ENCODE results near the gene DTX1.

The DTX1 gene

DNA sequence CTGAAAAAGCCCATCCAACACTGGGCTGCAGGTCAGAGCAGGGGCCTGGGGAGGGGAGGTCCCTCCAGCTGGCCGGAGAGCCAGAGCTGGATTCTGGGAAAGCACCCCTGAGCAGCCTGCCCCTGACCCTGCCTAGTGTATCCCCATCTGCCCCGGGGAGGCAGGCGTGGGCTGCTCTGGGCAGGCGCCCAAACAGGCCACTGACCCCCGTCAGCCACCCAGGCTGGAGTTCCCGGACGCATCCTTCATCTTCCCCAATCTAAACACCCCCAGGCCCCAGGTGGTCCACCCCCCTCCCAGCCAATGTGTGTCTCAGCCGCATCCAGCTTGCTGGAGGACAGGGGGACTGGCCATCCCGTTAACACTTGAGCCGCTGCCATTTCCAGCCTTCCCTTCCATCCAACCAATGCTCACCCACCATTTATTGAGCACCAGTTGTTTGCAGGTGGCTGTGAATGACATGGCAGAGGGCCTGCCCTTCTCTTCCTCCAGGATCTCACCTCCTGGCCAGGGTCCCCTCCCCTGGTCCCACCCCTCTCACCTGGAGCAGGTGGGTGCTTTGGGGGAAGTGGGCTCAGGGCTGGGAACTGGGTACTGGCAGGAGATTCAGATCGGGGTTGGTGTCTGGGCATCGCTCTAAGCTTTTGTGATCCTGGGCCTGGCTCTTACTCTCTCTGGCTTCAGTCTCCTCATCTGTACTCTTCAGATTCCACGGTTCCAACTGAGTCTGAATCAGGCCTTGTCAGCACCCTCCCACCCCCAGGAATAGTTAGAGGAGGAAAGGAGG, 743 bp upstream of the DTX1 start:
- no peak for DNase-seq (ENCODE audit: low spot score)

DNA sequence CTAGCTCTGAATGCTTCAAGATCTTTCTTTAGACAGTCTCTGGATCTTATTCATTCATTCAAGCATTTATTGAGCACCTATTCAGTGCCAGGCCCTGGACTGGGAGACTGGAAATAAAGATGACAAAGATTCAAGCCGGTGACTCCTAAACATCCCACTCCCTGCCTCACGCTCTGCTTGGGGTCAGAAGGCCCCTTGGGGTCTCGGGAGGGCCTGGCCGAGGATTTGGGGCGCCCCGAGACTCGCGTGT, 224 bp upstream of the DTX1 start:
- no peak for DNase-seq (ENCODE audit: low spot score)

- DNase-seq (ENCODE audit: low spot score) = no peak
Measured at GRCh38 chr12:113057565-113058485, 1.3 kb downstream of the DTX1 start.

GRCh38 chr12:113058553-113058952, 2.0 kb downstream of the DTX1 start:
- DNase-seq (ENCODE audit: low spot score) = no peak

- no peak for DNase-seq (ENCODE audit: low spot score)
Measured at GRCh38 chr12:113059071-113059595, 2.6 kb downstream of the DTX1 start.

DNA sequence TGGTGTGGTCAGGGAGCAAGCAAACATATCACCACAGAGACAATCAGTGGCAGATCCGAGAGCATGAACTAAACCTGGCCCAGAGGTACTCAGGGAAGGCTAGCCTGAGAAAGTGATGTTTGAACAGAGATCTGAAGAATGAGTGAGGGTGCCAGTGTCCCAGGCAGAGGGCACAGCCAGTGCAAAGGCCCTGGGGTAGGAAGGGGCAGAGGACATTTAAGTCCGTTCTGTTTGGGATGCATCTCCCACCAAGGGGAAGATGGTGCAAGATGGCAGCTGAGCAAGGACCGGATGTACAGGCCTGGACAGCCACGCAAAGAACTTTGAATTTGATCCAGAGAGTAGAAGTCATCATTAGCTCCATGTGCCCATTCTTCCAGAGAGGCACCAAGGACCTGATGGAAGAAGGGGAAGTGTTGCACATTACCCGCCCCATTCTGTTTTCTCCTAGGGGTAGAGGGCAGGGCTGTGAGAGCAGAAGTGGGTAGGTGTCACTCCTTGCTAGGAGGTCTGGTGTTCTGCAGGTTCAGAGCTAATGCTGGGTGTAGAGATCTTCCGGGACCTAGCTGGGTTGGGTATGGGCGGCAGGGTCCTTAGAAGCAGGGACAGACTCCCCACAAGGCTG, 3.9 kb downstream of the DTX1 start:
- DNase-seq (ENCODE audit: low spot score) = no peak

- DNase-seq (ENCODE audit: low spot score) = no peak
Measured at GRCh38 chr12:113061061-113061694, 4.6 kb downstream of the DTX1 start.

DNA sequence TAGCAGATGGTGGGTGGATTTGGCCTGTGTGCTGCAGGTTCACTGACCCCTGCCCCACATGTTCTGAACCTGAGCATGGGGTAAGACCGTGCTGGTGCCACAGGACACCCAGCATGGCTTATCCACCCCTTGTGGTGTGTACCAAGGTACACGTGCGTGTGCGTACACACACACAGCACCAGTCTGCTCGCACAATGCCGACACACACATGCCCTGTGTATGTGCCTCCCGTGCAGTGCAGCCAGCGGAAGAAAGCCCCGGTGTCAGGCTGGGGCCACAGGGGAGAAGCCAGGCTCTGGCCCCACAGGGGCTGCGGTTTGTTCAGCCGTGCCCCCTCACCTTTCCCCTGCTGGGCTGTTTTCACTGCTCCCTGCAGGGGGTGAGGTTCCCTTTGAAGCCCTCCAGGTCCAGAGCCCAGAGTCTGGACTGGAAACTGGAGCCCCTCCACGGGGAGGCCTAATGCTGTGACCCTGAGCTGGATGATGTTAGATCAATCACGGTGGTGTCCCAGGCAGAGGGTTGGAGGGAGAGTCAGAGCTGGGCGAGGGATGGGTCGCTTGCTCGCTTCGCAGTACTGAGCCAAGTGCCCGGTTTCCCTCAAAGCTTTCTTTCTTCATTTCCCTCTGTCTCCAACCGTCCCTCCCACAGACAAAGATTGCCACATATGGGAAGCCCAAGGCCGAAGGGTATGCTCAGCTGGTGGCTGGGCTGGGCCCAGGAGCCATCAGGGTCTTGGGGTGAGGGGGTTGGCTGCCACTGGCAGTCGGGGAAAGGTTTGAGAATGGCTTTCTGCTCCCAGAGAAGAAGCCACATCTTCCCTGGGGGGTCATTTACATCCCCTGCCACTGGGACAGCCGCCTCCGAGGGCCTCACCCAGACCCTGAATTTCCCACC, 6.2 kb downstream of the DTX1 start:
- peak; percentile 78 for DNase-seq (ENCODE audit: low spot score)

- no peak for DNase-seq (ENCODE audit: low spot score)
Measured at GRCh38 chr12:113063396-113064350, 7.1 kb downstream of the DTX1 start.

DNA sequence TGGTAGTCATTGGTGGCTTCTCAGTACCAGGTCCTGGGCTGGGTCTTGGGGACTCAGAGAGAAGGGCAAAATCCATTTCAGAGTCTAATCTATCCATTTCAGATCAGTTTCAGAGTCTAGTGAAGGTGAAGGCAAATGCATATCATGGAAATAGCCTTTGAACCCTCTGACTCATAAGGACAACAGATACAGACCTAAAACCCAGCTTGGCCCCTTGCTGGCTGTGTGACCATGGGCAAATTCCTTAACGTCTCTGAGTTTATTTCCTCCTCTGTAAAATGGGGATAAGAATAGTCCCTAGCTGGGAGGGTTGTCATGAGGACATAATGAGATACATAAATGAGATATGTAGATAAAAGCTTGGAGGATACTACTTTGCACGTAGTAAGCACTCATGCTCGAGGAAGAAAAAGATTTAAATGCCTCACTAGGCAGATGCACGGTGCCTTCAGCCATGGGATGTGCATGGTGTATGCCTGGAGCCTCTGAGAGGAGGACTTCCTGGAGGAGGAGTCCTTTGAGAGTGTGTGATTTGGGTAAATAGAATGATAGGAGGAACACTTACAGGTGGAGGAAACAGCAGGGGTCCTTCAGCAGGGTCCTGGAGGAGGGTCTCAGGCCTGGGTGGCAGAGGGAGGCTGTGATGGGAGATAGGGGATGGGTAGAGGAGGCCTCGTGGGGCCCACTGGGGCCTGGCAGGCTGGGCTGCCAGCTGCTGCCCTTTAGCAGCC, 8.0 kb downstream of the DTX1 start:
- no peak for DNase-seq (ENCODE audit: low spot score)

- DNase-seq (ENCODE audit: low spot score) = peak; percentile 69
Measured at GRCh38 chr12:113065126-113066007, 8.8 kb downstream of the DTX1 start.

DNA sequence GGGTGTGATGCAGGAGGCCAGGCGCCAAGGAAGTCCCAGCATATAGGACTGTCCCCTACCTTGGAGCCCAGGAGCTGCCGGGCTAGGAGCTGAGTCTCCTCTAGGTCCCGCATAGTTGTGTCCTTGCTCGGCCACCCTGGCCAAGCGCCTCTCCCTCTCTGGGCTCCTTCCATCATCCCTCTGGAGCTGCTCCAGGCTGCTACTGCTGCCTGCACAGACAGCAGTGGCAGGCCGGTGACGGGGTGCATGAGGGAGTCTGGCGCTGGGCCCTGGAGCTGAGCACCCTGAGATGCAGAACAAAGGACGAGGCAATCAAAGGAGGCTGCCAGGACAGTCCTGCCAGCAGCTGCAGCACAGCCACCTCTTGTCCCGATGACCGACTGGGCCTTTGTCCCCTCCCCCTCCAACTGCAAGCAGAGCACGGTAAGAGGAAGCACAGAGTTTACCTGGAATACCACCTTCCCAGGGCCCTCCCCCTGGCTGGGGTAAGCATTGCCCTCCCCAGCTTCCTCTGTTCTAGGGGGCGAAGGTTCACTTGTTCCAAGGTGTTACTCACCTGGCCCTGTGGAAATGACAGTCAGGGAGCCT, 10.4 kb downstream of the DTX1 start:
- no peak for DNase-seq (ENCODE audit: low spot score)

- DNase-seq (ENCODE audit: low spot score) = no peak
Measured at GRCh38 chr12:113067987-113068935, 11.7 kb downstream of the DTX1 start.

- no peak for DNase-seq (ENCODE audit: low spot score)
Measured at GRCh38 chr12:113069149-113069548, 12.6 kb downstream of the DTX1 start.

GRCh38 chr12:113069751-113070116, 13.2 kb downstream of the DTX1 start:
- no peak for DNase-seq (ENCODE audit: low spot score)

DNA sequence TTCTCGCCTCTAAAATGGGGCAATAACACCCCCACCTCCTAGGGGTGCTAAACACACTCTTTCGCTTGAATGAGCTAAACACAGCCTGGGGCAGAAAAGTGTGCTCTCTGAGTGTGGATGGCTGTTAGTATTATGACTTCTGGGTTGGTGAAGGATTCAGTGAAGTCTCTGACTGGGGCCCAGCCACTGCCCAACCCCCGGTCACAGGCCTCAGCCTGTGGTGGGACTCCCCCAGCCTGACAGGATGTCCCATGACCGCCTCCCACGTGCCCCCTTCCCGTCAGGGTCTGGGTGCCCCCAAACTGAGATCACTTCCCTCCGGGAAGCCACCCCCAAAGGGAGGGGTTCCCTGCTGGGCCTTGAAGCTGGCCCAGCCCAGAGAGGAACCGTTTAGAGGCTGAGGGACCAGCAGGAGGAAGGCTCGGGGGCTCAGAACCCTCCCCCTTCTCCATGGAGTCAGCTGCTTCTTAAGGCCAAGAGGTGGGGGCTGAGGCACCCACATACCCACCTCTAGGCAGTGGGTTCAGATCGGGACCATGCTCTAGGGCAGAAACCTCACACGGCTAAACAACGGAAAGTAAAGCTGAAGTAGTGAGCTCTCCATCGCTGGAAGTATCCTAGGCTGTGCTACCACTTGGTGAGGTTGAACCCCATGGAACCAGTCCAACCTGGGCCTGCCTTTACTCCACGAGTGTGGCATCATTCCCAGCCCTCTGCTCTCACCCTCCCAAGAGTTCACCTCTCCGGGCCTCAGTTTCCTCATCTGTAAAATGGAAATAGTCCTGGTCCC, 13.8 kb downstream of the DTX1 start:
- peak; percentile 78 for DNase-seq (ENCODE audit: low spot score)
